ENCODE measurements around the gene RPL38.

RPL38 gene

DNA sequence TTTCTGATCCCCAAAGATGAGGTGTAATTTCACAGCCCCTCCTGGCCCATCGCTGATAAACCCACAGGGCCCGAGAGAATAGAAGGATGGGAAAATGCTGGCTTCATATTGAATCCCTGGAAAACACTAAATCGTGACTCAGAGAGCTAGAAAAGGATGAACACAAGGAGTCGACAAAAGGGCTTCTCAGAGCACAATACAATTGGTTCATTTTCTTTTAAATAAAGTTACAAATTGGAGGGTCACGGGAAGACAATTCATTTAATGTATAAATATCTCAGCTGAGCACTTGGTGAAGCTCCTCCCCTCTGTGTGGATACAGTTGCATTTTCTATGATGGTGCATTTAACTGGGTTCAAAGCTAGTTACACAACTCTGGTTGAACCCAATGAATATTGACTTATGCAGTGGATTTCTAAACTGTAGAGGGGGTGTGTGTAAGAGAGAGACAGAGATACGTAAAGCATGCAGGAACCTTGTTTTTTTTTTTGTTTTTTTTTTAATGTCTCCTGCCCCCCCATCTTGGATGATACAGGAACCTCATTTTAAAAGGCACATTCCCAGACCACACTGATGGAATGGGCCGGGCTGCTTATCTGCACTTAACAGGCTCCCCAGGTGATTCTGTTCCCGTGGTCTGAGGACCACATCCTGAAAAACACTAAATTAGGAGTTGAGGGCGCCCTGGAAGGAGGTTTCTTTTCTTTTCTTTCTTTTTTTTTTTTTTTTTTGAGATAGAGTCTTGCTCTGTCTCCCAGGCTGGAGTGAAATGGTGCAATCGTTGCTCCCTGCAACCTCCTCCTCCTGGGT lies 24.0 kb downstream of the RPL38 start:
- DNase-seq (ENCODE audit: low spot score) = no peak

- DNase-seq (ENCODE audit: low spot score) = no peak
Observed at GRCh38 chr17:74228306-74228978, 25.0 kb downstream of the RPL38 start.

- DNase-seq (ENCODE audit: low spot score) = no peak
Observed at GRCh38 chr17:74230896-74231295, 27.4 kb downstream of the RPL38 start.

DNA sequence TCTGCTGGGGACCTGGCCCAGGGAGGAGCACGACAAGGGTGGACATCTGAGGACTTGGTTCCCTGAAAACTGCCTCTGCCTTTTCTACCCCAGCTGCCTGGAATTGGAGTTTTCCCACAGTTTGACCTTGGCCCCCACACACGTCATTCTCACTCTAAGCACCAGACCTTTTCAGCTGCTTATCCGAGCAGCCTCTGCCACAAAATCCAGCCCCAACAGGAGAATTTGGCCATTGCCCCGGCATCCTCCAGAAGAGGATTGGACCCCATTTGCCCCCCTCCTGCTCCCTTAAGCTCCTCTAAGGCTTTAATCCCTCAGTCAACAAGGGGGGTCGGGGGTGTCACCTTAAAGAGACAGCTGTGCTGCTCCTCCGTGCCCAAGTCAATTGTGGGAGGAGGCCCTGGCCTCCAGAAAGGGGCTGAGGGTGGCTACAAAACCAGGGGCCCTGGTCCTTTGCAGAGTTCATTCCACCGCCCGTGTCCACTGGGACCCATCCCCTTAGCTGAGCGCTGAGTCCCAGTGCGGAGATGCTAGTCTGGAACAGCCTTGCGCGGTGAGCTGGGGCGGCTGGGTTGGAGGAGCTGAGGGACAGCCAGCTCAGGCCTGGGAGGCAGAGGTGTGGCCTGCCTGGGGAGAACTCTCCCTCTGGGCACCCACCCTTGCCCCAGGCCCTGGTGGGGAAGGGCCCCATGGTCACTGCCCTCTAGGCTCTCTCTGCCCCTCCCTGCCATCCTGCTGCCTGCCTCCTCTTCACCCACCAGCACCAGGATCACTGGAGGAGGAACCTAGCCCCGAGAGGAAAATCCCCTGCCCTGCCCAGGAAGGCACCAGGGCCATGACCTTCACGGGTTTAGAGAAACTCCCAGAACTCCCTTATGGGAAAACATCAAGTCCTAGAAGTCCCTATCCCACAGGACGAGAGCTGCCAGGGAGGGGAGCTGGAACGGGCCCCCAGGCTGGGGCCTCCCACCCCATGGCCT lies 28.7 kb downstream of the RPL38 start:
- no peak for DNase-seq (ENCODE audit: low spot score)

GRCh38 chr17:74233937-74234336 lies 30.5 kb downstream of the RPL38 start:
- DNase-seq (ENCODE audit: low spot score) = no peak

DNA sequence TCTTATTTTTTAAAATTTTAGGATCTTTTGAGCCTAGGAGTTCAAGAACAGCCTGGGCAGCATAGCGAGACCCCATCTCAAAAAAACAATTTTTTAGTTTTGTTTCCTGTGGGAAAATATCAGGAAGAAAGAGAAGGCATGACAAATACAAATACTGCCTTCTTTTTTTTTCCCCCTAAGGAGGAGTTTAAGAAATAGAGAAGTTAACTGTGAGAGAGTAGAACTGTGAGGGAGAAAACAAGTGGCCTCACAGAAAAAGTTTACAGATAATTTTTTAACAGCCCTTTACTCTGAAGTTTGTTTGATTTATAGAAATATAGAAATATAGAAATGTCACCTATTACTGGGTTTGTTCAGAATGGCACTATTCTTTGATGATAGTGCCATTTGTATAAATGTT lies 31.0 kb downstream of the RPL38 start:
- DNase-seq (ENCODE audit: low spot score) = no peak

DNA sequence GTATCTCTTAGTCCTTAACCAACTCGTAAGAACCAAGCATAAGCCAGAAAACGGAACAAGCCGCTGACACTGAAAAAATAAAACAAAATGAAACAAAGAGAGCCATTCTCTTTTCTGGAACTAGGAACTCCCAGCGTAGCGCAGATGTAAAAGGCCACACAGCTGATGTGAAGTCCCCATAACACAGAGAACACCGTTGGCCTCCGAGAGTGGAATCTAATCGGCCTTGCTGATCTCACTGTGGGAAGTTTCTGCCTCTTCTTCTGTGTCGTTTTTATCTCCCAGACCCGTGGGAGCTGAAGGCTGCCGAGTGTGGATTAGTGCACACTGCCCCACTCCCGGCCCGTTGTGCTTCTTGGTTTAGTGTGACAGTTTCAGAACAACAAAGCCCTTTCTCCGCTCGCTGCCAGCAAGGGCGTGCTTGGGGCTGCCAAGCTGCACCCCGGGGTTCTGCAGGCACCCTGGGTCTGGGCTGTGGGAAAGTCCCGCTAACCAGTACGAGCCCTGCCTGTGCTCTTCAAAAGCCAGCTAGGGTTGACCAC lies 31.6 kb downstream of the RPL38 start:
- no peak for DNase-seq (ENCODE audit: low spot score)

DNA sequence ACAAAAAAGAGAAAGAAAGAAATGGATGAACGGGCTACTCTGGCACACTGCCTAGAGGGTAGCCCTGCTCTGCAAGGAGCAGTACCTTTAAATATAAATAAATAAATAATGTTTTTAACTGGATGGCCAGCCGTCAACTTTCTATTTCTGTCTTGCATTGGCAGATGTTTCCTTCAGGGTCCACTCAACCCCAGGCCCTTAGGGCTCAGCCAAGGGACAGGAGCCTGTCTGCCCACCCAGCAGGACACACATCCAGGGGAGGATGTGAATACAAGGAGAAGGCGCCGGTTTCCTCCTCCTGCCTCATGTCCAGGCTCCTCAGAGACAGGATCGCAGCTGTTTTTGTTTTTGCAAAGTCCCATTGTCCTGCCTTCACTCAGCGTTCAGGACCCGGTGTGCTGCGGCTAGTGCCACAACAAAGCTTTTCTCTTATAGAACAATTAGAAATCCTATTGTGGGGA lies 32.5 kb downstream of the RPL38 start:
- DNase-seq (ENCODE audit: low spot score) = no peak

- DNase-seq (ENCODE audit: low spot score) = no peak
Observed at GRCh38 chr17:74237321-74237720, 33.8 kb downstream of the RPL38 start.

DNA sequence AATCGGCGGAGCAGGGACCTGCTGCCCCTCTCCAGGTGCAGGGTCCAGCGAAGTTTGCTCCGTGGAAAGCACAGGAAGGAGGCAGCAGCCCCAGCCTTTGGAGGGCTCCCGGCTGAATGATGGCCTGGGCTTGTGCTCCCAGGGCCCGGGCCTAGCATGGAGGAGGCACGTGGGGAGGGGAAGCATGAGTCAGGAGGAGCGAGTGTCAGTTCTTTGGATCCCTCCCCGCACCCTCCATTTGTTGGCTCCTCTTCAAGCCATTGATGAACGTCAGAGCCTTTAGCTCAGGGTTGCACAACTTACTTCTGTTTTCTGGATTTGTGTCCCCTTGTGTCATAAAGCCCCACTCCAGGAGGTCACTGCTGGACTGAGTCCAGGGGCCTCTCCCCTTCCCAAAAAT lies 35.7 kb downstream of the RPL38 start:
- no peak for DNase-seq (ENCODE audit: low spot score)

DNA sequence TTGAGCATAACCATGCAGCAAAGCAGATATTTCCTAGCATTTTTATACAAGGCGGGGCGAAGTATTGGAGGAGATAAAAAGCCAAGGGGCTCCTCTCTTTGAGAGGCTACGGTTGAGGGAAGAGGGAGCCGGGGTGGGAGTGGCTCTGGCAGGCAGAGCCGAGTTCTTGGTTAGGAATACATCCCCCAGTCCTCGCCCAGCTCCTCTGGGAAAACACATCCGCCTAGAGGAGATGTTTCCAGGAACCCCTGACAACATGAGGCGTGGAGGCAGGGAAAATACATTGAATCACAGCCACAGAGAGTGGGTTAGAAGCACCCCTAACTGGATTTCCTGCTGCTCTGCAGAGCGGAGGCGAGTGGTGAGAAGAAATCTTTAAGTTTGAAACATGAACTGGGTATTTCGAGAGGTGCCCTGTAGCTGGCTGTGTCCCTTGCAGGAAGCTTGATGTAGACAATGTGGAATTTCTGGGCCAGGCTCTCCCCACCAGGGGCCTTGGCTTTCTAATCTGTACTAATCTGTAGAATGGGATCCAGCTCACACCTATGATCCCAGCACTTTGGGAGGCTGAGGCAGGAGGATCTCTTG lies 37.2 kb downstream of the RPL38 start:
- DNase-seq (ENCODE audit: low spot score) = no peak

DNA sequence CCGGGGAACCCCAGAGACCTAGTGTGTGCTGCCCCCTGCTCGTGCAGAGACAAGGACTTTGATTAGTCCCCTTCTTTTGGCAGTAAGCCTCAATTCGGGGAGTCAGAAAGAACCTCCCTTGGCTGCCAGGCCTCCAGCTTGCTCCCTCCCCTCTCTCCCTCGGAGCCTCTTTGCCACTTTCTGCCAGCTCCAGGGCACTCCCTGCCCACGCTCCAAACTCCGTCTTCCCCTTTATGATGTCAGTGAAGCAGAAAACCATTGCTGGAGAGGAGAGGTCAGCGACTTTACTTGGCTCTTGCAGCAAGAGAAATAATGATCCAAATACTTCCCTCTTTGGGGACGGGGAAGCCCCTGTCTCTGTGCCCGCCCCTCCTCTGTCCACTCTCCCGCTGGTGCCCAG lies 38.0 kb downstream of the RPL38 start:
- no peak for DNase-seq (ENCODE audit: low spot score)

DNA sequence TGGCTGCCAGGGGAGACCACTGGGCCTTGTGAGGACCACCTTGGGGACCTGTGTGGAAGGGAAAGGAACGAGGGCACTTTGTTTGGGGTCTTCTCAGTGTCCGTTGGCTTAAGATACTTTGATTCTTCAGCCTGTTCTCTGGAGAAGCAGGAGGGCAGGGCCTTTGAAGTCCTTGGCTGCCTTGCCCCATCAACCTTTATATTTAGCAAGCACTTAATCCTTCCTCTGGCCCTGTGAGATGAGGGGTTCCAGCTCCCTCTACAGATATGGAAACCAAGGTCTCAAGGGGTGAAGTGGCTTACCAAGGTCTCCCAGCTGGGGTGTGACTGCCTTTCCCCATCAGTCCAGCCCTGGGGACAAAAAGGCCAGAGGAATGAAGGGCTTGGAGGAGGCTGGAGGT lies 38.4 kb downstream of the RPL38 start:
- DNase-seq (ENCODE audit: low spot score) = no peak

- DNase-seq (ENCODE audit: low spot score) = no peak
Observed at GRCh38 chr17:74243013-74243755, 39.7 kb downstream of the RPL38 start.

DNA sequence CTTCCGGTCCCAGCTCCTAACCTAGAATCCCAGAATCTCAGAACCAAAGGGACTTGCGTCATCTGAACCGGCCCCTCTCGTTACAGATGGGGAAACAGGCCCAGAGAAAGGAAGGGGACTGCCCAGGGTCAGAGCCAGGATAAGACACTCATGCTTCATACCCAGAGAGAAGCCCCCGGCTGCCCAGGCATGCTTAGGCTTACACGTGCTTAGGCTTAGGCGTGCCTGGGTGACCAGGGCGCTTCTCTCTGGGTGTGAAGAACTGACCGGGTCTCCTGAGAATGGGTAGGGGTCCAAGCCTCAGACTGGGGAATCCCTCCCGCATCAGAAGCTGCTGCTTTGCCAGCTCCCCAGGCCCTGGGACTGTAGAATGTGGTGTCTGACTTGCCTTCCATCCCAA lies 40.6 kb downstream of the RPL38 start:
- DNase-seq (ENCODE audit: low spot score) = no peak

DNA sequence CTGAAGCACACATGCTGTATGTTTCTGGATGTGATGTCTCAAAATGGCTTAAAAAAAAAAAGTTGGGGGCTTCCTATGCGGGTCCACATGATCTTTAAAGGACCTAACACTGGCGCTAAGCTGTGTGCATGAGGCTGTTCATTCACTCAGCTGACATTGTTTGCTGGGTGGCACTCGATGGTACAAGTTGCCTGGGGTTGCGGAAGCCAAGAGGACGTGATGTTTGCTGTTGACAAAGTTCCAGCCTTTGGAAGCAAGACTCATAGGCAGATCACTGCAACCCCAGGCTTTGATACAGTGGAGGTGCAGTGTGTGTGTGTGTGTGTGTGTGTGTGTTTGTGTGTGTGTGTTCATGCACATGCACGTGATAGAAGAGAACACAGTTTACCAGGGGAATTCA lies 41.1 kb downstream of the RPL38 start:
- no peak for DNase-seq (ENCODE audit: low spot score)

DNA sequence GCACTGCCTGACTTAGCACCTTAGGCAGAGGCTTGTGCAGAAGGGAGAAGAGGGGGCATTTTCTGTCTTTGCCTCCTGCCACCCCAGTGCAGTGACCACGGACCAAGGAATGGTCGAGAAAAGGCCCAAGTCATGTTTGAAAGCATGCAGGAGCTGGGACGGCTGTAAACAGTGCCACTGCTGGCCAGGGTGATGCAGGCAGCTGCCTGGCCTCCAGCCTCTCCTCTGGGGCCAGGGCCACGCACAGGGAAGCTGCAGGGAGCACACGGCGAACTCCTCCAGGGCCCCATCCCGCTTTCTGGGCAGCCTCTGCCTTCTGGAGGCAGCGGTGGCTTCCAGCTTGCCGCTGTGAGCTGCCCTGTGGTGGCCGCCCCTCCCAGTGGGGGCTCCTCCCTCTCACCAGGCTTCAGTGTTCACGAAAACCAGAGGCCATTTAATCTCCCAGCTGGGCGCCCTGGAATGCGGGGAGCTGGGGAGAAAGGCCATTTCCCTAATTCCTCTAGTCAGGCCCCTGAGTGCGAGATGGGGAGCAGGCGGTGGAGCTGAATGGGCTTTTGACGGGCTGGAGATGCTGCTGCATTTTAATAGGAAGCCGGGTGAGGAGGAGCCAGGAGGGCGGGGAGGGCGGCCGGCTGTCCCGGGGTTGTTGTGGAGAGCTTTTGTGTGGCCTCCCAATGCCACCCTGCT lies 41.8 kb downstream of the RPL38 start:
- no peak for DNase-seq (ENCODE audit: low spot score)

DNA sequence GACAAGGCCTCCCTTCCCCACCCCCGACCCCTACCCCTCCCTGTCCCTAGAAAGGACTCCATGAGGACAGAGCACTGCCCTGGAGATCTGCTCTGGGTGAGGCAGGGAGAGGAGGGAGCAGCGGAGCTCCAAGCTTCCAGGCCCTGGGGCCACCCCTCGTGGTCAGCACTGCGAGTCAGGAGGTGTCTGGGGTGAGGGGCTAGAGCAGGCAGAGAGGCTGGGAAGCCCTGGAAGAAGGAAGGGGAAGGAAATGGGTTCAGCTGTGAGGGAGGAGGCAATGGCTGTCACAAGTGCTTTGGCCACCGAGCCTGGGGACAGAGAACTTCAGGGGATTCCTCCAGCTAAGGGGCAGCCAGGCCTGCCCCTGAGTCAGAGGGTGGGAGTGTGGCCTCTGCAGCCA lies 42.4 kb downstream of the RPL38 start:
- DNase-seq (ENCODE audit: low spot score) = no peak

- no peak for DNase-seq (ENCODE audit: low spot score)
Observed at GRCh38 chr17:74249590-74250270, 46.3 kb downstream of the RPL38 start.

Data from hematopoietic multipotent progenitor cell treated with erythropoietin and hydrocortisone succinate and interleukin-3 and kit ligand, for 15 days (in vitro differentiated cells).